Suppressor macrophage (primary cell): ENCODE measurements around the gene TTC13.

Experiments used
- DNase-seq, 4 experiments: peaks; one replicate each; pipeline ENCODE4 v3.0.0-alpha.2; 2020 to 2022

Gene TTC13

DNA sequence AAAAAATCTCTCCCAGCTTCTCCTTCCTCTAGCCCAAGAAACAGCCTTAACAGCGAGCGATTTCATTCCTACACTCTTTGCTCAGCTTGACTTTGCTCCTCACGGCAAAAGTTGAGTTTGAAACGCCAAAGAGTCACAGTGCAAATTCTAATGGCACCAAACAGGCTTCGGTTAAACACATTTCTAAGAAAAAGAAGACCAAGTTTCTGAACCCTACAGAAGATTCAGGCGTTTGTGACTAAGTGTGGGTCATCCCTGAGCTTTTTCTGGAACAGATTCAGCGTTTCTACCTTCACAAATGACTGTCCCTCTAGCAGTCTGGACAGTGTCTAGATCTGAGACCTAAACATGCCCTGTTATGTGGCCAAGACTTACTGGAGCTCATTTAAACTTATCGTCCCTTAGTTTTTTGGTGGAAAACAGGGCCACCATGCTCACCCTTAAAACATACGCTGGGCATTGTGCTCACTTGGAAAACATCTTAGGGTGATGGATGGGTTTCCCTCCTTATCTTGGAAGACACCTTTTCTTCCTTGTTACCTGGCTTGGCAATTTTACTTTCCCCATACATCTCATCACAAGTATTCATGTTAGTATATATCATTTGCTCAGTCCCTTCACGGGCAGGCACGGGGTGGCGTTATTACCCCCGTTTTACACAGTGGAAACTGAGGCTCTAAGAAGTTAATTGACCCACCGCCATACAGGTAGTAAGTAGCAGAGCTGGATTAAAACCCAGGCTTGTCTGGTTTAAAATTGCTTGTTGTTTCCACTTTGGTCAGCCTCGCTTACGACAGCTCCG lies 111.4 kb downstream of the TTC13 start:
- DNase-seq, result peak in 2 of 4 experiments; percentile 4 to 5

DNA sequence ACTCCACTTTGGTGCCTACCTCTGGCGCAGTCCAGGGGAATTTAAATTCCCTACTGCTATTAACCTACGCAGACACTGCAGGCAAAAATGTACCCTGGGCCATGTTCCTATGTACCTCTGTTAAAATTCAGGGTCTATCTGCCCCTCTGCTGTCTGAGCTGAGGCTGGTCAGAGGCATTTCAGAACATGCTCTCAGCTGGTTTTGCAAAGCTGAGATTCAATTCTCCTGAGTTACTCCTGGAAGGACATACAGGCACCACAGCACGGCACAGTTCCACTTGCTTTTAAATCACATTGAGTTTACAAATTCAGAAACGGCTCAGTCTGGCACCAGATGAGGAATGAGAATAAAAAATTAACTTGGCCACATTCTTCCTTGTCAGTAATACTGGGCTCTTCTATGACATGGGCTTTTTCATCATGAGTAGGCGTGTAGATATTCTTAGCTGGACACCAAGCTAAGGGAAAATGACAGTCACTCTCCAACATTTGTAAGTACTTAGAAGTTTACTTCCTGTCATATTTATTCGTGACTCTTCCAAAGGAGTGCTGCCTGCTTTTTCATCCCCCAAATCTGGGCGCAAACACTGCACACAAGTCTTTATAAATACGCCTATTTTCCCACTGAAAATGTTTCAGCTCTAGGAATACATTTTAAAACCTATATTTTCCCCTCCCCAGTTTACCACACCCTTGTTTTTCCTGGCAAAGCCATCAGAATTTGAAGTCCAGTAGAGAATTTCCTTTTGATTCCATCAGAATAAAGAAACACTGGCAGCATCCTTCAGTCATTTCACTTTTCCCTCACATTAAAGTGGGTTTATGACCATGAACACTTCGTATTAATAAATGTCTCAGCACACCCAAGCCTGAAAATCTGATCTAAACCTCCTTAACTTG lies 112.2 kb downstream of the TTC13 start:
- DNase-seq, result peak; percentile 27 to 66 (median 42)

DNA sequence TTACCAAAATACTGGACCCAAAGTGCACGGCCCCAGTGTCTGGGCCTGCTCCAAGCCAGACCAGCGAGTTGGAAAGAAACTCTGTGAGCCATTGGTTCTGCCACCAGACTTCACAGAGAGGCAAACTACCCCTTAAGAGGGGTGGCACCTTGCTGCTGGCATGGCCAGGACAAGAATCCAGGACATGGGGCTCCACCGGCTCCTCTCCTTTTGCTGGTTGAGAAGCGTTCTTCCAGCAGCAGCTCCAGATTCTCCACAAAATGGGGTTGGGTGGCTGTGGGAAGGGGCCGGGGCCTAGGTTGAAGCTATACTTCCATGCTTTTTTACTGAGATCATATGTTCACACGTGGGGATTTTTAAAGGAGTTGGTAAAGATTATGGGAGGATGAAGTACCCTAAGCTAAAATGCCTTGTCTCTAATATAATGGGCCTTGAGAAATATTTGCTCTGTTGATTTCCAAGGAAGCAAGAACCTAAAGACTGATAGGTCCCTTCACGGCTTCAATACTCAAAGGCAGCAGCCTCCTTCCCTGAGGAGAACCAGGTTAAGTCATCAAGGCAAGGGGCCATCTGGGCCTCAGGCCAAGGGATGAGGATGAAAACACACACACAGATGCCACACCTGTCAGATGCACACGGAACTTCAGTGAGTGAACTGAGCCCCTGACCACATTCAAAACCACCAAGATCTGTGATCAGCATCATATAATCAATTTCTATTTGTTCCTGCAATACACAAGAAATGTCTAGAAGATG lies 113.4 kb downstream of the TTC13 start:
- DNase-seq, result no peak

DNA sequence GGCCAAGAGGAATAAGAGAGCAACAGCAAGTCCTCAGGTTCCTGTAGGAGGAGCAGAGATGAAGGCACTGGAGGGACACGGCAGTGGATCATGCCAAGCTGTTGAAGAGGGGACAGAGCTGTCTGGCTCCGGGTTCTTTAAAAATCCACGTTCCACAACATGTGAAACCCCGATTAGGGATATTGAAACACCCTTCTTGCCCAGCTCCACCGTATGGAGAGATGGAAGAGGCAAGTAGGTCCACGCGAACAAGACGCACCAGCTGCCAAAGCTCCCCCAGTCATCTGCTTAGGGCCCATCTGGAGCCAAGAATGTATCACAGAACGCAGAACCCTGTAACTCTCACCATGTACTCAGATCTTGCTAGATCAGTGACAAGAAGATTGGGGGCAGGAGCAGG lies 114.2 kb downstream of the TTC13 start:
- peak in 2 of 4 experiments; percentile 6 for DNase-seq

DNA sequence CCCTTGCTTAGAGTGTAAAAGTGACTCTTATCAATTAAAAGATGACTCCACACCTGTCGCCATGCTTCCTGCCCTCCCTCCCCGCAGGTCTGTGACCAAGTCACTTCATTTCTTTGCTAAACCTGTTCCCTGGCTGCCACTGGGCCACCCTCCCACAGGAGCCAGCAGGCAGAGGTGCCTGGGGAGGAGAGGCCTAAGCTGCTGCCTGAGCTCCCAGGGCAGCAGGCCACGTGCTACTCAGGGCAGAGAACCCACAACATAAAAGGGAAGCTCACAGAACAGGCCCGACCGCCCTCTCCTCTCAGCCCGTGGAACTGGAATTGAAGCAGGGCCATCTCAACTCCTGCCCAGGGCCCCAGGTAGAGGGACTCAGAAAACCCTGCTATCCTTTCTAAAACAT lies 115.2 kb downstream of the TTC13 start:
- peak; percentile 51 to 80 (median 73) for DNase-seq

DNA sequence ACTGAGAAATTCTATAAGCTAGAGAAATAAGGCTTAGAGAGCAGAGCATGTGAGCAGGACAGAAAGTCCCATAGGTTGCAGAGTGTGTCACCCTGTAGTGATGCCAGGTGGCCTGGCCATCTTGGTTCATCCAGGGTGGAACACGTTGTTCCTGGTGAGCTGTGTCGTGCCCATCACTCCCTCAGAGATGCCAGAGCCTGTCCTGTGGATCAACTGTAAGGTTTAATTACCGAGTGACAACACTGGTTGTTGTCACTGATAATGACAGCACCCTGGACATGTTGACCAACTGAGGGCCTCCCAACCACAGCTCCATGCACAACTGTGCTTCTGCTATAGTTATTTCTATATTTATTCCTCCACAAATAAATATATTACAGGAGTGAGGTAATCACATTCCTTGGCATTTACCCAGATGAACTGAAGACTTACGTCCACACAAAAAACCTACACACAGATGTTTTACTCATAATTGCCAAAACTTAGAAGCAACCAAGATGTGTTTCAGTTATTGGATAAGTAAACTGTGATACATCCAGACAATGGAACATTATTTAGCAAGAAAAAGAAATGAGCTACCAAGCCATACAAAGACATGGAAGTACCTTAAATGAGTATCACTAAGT lies 116.6 kb downstream of the TTC13 start:
- no peak for DNase-seq

DNA sequence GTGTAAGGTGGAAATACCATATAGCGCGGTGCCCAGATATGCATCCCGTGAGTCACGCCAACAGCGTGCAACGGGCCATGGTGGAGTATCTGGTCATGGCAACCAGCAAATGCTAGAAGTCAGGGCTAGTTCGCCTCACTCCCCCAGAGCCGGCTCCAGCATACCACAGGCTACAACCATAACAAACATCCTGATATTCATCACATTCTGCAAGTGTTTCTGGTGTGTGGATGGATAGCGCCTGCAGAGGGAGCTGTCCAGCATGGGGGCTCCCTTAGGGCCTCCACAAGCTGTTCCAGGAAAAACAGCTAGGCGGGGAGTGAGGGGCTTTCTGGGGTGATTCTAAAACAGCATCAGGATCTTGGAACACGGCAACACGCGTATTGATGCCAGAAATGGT lies 117.2 kb downstream of the TTC13 start:
- DNase-seq, result no peak

DNA sequence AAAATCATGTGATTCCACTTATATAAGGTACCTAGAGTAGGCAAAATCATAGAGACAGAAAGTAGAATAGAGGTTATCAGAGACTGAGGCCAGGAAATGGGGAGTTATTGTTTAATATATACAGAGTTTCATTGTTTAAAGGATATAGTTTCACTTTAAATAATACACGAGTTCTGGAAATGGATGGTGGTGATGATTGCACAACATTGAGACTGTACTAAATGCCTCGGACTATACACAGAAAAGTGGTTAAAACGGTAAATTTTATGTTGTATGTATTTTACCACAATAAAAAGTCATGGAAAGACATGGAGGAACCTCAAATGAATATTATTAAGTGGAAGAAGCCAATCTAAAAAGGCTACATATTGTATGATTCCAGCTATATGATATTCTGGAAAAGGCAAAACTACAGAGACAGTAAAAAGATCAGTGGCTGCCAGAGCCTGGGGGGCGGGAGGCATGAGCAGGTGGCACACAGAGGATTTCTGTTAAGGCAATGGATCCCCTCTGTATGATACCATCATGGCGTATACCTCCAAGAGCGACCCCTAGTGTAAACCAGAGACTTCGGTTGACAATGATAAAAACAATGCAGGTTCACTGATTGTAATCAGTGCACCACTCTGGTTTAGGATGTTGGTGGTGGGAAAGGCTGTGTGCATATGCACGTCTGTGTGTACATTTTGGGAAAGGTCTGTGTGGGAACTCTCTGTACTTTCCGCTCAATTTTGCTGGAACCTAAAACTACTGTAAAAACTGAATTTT lies 117.9 kb downstream of the TTC13 start:
- peak in 1 of 4 experiments; percentile 27 for DNase-seq

DNA sequence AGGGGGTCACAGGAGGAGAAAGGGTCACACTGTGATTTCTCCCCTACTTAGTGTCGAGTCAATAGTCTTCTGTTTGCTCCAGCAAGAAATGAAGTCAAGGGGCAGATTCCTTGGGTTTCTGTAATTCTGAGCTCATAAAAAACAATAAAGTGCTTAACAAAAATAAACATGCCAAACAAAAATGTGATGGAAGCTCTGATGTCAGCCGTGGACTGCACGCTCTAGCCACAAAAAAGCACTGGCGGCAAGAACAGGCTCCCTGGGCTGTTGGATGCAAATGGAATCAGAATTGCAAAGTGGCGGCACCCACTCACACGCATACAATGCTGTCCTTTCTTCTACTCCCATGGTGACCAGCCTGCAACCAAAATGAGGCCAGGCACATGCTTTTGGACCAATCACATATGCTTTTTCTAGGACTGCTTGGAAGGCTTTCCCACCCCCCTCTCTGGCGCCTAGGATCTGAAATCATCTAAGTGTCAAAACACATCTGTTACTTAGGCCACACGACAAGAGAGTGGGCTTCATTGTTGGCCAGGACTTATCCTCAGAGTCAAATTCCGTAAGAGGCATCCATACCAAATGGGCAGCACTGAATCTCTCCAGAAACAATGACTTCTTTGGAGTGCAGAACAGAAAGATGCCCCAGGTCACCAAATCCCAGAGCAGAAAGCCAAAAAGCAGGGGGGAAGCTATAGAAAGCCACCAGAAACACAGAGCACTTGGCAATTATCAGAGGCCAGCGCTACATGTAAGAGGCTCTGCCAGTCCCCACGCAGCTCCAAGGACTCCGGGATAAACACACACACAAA lies 119.5 kb downstream of the TTC13 start:
- no peak for DNase-seq

DNA sequence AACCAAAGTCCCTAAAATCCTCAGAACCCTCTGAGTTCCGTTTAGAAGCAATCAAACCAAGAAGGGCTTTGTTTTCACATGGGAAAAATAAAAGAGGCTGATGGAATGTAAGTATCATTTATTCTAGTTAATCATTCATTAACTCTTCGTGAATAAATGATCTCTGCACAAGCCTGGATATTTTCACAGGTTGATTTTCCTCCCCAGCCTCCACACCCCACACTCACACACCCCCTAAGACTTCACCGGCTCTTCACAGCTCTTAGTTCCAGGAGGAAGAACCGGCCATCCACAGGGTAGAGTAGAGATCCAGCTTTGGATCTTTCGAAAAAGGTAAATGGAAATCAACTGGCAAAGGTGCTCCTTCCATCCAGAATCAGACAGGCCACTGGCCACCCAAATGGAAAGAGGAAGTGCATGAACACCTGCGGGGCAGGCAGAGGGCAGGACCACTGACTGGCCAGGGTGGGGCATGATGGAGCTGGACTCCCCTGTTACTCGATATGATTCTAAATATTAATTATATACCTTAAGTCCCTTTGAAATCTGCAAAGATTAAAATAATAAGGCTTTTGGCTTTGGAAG lies 120.3 kb downstream of the TTC13 start:
- DNase-seq, result no peak

DNA sequence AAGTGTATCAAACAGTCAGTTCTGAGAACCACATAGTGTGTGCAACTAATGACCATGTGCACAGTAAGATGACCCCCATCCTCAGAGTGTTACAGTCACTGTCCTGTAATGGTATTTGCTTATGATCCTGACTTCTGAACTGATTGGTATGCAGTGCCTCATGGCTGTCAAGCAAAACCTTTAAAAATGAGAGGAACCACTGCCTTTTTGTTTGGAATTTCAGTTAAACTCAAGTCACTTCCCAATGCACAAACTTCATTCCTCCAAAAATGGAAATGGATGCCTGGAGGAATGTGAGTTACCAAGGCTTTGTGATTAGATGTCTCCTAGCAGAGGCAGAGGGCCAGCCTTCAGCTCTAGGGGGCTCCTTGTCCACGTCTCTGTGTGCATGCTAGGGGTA lies 120.8 kb downstream of the TTC13 start:
- no peak for DNase-seq

DNA sequence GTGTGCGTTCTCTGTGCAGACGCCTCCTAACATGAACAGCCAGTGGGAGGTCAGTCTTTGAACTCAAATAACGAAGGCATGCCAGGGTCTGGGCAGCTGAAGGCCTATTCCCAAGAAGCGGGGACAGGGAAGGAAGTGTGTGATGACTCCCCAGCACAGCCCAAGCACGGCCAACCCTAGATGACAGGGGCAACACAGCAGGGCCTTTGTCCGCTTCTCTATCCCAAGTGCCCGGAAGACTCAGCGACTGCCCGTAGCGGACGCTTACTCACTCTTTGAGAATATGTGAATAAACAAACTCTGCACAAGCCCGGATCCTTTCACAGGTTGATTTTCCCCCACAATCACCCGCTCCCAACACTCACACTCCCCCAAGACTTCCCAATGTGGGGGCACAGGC lies 121.6 kb downstream of the TTC13 start:
- DNase-seq, result no peak
